Amygdala (tissue), 56 donors: ENCODE results near the gene SLC2A5.

Source experiments
- DNase-seq, 56 donors: peaks; one replicate each; lab custom pipeline; 2025; lab: John Stamatoyannopoulos, UW

Gene SLC2A5

DNA sequence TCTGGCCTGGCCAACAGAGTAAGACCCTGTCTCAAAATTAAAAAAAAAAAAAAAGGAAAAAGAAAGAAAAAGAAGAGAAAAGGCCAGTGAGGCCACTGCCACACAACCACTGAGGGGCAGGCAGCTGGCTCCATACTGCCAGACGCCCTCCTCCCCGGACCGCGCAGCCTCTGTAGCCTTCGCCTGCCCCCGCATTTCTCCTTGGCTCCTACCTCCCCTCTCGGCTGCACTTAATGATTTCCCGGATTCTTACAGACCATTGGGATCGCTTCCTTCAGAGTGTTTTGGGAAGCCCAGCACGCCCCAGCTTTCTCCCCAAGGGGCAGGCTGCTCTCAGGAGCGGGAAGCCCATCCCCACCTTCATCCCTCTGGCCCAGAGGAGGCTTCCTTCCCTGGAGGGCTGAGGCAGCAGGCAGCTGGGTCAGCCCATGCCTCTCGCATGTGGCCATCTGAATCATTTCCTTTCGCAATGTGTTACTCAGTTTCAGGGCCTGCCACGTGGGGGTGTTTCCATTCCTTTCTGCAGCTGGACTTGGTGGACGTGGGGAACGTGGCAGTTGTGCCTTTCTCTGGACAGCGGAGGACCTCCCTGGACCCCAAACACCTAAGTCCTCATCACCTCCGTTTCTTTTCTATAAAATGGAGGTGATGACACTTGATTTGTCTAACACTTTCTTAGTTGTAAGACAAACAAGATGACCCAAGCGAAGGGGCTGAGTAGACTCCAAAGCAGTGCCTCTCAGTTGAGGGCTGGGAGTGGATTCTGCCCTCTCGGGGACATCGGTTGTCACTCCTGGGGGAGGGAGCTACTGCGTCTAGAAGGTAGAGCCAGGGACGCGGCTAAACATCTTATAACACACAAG is 2.3 kb downstream of the SLC2A5 start:
- peak in 25 of 56 donors; percentile 8 to 58 (median 23) for DNase-seq

DNA sequence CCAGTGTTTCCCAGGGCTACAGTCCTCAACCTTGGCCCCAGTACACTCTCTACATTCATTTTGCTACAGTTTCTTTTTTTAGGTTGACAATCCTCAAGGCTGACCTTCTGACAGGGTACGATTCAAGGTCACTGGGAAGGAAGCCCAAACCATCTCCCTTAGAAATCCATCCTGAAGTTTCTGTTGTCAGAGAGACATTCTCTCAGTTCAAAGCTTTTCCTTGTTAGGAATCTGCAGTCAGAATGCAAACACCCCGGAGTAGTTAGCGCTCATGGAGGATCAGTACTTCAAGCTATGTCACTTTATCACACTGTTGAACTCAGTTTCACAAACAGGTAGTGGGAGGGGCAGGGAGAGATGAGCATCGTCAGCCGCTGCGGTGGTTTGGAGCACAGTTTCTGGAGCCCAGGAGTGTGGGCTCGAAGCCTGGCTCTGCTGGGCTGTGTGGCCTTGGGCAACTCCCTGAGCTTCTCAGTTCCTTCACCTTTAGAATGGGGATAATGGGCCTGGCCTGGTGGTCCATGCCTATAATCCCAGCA is 4.2 kb downstream of the SLC2A5 start:
- DNase-seq = no peak

DNA sequence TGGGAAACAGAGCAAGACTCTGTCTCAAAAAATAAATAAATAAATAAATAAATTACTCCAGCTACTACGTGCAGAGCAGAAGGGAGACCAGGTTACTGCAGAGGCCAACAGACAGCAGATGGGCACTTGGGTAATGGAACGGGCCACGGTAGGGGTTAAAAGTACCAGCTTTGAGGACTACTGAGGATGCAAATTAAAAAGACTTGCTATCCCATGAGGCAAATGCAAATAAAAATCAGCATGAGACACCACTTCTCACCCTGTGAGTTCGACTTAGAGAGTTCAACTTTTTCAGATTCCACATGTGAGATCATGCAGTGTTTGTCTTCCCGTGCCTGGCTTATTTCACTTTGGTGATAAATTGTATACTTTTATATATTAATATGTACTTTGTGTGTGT is 6.6 kb downstream of the SLC2A5 start:
- DNase-seq = no peak

DNA sequence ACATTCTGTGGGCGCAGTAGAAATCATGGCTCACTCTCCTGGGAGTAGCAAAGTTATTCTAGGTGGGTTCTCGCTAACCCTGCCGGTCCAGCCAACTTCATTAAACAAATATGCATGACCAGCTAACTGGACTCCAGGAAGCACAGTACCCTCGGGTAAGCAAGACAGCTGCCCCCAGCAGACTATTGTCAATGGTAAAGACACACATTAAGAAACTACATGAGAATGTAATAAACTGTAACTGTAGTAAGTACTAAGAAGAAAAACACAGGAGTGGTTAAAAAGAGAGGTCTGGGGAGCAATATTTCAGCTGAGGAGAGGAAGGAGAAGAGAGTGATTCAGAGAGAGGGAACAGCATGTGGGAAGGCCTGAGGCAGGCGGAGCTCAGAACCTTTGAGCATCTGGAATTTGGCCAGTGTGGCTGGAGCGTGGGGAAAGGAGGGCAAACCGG is 7.4 kb downstream of the SLC2A5 start:
- DNase-seq = no peak

DNA sequence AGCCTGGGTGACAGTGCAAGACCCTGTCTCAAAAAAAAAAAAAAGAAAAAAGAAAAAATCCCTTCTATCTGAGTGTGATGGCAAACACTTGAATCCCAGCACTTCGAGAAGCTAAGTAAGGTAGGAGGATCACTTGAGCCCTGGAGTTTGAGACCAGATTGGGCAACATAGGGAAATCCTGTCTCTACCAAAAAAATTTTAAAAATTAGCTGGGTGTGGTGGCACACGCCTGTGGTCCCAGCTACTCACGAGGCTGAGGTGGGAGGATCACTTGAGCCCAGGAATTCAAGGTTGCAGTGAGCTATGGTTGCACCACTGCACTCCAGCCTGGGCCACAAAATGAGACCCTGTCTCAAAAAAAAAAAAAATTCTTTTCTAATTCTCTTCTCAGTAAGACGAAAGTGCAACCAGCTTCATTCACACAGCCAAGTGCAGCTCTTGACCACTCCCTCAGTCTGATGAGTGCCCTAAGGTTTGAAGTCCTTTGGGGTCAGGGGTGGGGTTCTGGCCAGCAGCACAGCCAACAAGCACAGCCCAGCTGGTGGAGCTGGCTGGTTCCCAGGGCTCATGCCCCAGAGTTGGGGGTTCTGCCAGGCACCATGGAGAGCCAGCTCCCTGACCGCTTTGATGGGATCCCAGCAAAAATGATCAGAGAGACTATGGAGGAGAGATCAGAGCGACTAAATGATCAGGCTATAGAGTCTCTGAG is 8.0 kb downstream of the SLC2A5 start:
- peak in 11 of 56 donors; percentile 9 to 34 (median 18) for DNase-seq

DNA sequence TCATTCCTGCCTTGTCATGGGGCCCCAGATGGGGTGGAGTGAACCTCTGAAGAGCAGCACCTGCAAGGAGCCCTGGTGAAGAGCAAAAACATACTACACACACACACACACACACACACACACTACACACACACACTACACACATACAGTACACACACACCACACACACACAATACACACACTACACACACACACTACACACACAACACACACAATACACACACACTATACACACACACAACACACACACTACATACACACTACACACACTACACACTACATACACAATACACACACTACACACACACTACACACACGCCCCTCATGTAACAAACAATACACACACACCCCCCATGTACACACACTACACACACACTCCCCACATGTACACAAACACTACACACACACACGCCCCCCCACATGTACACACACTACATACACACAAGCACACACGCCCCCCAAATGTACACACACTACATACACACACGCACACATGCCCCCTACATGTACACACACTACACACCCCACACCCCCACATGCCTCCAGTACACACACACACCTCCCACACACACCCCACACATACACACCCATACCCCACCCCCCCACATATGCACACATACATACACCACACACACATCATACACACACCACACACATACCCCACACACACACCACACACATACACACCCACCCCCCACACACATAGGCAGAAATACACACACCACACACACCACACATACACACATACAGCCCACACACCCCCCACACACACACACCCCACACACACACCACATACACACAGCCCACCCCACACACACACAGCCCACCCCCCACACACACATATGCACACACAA is 9.3 kb downstream of the SLC2A5 start:
- DNase-seq = no peak

DNA sequence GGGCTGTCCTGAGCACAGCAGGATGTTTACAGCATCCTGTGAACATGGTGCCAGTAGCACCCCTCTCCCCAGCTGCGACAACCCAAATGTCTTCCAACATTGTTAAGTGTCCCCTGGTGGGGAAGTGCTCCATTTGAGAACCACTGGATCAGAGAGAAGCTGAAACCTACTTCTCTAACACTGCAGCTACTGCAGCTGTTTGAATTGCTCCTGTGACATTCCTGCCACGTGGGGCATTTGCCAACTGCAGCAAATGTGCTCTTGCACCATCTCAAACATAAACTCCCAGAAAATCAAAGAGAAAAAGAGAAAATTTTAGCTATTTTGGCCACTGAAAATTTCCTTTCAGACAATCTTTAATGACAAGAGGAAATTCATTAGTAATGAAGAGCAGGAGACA is 11.0 kb downstream of the SLC2A5 start:
- no peak for DNase-seq

DNA sequence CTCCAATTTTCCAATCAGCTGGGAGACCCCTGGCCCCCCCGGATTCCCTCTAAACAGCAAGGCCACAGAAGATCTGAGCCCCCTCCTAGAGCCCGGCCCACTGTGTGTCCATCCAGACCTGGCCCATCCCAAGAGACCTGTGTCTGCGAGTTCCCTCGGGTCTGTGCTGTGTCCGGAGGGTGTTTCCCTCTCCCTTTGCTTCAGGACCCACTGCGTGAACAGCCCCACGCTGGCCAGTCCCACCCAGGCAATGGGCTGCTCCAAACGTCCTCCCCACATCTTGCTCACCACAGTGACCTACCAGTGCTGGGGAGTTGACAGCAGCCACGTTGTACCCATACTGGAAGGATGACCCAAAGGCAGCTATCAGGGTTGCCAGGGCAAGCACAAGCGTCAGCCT is 11.6 kb downstream of the SLC2A5 start:
- DNase-seq = no peak

DNA sequence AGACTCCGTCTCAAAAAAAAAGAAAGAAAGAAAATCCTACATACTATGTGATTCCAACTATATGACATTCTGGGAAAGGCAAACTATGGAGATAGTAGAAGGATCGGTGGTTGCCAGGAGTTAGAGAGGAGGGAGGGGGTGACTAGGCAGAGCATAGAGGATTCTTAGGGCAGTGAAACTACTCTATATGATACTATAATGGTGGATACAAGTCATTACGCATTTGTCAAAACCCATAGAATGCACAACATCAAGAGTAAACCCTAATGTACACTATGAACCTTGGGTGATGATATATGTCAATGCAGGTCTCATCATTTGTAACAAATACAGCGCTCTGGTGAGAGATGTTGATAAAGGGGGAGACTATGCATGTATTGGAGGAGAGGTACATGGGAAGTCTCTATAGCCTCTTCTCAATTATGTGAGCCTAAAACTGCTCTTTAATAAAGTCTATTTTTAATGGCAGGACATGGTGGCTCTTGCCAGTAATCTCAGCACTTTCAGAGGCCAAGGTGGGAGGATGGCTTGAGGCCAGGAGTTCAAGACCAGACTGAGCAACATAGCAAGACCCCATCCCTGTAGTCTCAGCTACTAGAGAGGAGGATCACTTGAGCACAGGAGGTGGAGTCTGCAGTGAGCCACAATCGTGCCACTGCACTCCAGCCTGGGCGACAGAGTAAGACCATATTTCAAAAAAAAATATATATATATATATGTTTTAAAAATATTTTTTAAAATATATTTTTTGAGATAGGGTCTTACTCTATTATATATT is 17.0 kb downstream of the SLC2A5 start:
- DNase-seq = no peak

DNA sequence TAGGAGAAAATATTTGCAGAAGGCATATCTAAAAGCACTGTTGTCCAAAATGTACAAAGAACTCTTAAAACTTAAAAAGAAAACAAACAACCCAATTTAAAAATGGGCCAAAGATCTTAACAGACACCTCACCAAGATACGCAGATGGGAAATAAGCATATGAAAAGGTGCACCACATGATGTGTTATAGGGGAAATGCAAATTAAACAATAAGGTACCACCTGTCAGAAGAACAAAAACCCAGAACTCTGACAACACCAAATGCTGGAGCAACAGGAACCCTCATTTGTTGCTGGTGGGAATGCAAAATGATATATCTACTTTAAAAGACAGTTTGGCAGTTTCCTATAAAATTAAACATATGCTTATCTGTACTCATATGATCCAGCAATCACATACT is 18.1 kb downstream of the SLC2A5 start:
- no peak for DNase-seq

DNA sequence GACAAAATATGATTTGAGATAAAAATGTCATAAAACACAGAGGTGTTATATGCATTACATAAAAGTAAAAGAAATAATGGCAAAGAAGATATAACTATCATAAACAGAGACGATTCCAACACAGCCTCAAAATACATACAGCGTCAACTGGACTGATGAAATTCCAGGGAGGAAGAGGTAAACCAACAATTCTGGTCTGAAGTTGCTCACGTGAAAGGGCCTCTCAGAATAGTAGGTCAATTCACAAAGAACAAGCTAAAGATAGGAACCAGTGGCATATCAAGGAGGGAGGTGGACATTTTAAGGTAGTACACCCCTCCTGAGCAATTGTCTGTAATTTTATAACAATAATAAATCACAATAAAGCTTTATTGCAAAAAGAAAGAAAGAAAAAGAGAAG is 18.6 kb downstream of the SLC2A5 start:
- DNase-seq = no peak

DNA sequence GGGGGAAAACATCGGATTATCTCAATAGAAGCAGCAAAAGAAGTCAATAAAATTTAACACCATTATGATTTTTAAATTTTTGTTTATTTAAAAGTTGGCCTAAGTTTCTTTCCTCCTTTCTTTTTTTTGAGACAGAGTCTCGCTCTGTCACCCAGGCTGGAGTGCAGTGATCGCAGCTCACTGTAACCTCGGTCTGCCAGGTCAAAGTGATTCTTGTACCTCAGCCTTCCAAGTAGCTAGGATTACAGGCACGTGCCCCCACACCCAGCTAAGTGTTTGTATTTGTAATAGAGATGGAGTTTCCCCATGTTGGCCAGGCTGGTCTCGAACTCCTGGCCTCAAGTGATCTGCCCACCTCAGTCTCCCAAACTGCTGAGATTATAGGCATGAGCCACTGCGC is 20.9 kb downstream of the SLC2A5 start:
- no peak for DNase-seq

DNA sequence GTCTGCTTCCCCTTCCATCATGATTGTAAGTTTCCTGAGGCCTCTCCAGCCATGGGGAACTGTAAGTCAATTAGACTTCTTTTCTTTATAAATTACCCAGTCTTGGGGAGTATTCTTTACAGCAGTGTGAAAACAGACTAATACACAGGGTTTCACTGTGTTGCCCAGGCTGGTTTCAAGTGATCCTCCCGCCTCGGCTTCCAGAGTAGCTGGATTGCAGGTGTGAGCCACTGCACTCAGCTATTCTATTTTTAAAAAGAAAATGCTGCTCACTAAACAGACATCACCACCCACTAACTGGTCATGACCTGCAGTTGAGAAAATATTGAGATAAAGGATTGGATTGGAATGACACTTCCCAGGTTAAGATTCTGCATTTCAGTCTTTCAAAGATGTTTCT is 22.4 kb downstream of the SLC2A5 start:
- DNase-seq = no peak

DNA sequence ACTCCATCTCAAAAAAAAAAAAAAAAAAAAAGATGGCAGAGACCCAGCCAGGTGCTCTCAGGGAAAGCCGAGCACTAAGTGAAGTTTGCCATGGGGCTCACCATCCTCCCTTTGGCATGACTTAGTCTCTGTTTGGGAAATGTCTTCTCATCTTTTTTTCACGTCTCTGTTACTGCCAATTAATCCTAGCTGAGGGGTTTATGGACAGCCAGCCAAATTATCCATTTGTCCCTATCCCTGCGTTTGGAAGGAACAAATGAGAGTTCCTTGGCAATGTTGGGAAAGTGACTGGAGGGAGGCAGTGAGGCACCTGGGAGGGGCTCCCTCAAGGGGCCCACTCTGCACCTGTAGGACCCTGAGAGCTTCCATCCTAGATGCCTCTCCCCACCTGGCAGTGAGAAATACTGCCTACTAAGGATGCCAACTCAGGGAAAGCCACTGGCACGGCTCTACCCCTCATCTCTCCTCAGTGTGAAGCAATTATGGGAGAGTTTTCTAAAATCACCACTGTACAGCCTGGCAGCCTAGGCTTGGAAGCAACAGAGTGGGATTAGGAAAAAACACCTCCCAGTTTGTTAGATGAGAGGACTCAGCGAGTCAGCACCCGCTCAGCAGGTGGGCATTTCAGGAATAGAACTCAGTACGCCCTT is 23.4 kb downstream of the SLC2A5 start:
- DNase-seq = no peak

DNA sequence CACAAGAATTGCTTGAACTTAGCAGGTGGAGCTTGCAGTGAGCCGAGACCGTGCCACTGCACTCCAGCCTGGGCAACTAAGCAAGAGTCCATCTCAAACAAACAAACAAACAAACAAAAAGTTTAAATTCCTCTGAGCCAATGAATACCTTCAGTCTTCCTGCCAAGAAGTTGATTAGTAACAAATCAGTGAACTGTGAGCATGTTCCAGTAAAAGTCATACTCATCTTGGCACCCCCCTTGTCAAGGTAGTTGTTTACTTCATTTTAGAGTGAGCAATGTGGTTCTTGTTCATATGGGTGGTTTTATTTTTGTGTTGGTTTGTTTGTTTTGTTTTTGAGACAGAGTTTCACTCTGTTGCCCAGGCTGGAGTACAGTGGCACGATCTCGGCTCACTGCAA is 25.2 kb downstream of the SLC2A5 start:
- no peak for DNase-seq

DNA sequence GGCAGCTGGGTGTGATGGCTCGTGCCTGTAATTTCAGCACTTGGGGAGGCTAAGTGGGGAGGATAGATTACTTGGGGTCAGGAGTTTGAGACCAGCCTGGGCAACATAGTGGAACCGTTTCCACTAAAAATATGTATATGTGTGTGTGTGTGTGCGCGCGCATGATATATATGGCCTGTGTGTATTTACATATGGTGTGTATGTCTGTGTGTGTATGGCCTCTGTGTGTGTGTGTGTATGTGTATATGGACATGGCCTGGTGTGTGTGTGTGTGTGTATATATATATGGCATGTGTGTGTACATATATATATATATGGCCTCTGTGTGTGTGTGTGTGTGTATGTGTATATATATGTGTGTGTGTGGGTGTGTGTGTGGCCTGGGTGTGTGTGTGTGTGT is 27.2 kb downstream of the SLC2A5 start:
- no peak for DNase-seq

DNA sequence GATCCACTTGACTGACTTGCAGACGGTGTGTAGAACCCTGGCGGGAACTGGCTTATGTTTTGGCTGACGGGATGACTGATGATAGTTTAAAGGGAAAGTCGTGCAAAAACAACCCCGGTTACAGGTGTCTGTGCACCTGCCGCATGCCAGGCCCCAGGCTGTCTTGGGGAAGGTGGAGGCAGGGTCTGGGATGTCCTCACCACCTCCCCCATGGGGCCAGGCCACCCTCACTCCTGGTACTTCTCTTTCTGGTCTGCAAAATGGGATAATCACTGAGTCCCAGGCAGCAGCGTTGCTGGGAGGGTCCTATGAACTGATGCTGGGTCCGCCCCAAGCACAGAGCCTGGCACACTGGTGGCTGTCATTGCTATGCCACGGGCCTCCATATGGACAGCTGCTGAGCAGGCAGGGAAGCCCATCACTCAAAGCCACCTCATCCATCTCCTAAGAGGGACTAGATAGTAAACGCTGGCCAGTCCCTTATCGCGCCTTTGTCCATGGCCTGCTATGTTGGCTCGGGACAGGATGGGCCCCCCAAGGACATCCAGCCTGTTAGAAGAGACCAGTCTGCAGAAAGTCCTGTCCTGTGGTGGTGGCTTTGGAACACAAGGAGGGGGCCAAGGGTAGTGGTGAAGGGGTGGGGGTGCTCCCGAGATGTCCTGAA is 28.2 kb downstream of the SLC2A5 start:
- no peak for DNase-seq

DNA sequence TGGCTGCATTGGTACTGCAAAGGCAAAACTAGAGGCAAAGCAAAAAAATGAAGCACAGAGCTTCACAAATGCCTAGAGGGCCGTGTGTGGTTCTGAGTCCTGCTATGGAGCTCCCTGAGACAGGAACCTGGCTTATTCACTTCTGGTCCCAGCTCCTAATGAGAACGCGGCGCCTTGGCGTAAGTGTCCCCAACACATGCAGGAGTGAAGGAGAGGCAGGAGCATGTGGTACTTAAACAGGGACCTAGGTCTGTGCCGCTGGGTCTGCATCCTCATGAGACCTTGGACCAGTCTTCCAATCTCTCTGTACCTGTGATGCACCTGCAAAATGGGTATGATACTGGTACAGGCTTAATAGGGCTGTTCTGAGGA is 28.8 kb downstream of the SLC2A5 start:
- DNase-seq = no peak
